IPS DF 6.9 (cell line): ENCODE results near the gene SOX30.

Experiments used
- DNase-seq: peaks from one replicate; pipeline ENCODE4 v3.0.0-alpha.2; 2013; ENCODE audit warnings: low read depth, low spot score
- H3K27ac ChIP-seq: one replicate; pipeline ENCODE4 v1.5.1; 2013; ENCODE audit warnings: low read length, control low read depth
- H3K27me3 ChIP-seq: 2 replicates; pipeline ENCODE4 v1.6.1; 2013; ENCODE audit warnings: mild to moderate bottlenecking, low read length; ENCODE audit not compliant: control insufficient read depth, insufficient read depth
- H3K36me3 ChIP-seq: 2 replicates; pipeline ENCODE4 v1.6.1; 2013; ENCODE audit warnings: low read length; ENCODE audit not compliant: control insufficient read depth, insufficient read depth
- H3K4me1 ChIP-seq: 2 replicates; pipeline ENCODE4 v1.6.1; 2013; ENCODE audit warnings: low read length; ENCODE audit not compliant: control insufficient read depth, insufficient read depth
- H3K4me3 ChIP-seq: 2 replicates; pipeline ENCODE4 v1.5.1; 2013; ENCODE audit warnings: mild to moderate bottlenecking, low read length
- H3K9me3 ChIP-seq: 2 replicates; pipeline ENCODE4 v1.6.1; 2013; ENCODE audit warnings: low read length, inconsistent platforms; ENCODE audit not compliant: control insufficient read depth, insufficient read depth
- WGBS: extraction: QIAGEN DNeasy Blood & Tissue Kit; methylation state at CpG from one replicate; pipeline ENCODE4 v1.1.7; 2013; ENCODE audit warnings: mixed read lengths, missing lambda C conversion rate; ENCODE audit not compliant: insufficient read length, insufficient coverage; 5-methylcytosine and 5-hydroxymethylcytosine counted together

SOX30 gene

DNA sequence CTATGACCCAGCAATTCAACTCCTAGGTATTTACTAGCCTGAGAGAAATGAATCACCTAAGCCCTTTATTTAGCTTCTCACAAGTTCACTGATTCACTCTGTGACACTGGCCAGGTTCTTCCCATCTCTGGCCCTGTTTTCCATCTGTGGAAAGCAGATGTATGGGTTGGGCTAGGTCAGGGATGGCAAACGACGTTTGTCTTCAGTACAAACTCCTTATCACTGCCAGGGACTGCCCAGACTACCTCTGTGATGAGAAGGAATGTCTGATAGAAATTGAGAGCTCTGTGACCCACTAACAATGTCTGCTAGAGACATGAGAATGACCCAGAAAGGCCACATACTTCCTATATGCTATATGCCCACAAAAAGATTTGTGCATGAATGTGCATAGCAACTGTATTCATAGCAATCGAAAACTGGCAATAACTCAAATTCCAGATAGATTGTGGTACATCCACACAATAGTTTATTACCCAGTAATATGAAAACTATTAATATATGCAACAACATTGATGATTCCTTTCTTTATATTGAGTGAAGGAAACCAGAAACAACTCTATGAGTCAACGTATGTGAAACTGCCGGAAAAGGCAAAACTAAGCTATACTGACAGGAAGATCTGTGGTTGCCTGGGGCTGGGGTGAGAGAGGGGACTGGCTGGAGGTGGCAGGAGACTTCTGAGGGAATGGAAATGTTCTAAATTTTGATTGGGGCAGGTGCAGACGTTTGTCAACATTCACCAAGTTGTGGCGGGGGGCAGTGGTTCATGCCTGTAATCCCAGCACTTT, 44.7 kb downstream of the SOX30 start:
- WGBS = no CpG with 5 or more reads among the region's 7 CpGs
- Histone ChIP-seq H3K27me3 (no peaks in the 10 kb centered on the region), H3K36me3 (no peaks in the 10 kb centered on the region), H3K9me3 (no peaks in the 10 kb centered on the region), H3K4me3 (no peak overlapping the region), H3K27ac (no peak overlapping the region), H3K4me1 (no peaks in the 10 kb centered on the region)
- DNase-seq = no peak

DNA sequence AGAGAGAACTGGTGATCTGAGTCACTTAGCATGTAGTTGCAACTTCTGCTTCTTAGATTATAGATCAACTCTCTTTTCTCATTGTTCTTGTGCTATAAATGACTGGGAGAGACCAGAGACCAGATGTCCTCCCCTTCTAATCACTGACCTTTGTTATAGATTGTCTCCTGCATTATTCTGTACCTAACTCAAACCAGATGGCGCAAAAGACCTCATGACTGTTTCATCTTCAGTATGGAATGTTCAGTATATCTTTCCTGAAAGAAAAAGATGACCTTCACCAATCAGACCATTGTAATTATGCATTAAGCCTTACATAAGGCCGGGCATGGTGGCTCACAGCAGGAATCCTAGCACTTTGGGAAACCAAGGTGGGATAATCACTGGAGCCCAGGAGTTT, 46.2 kb downstream of the SOX30 start:
- Histone ChIP-seq H3K27ac (no peak overlapping the region), H3K4me3 (no peak overlapping the region), H3K4me1 (no peaks in the 10 kb centered on the region), H3K27me3 (no peaks in the 10 kb centered on the region), H3K9me3 (no peaks in the 10 kb centered on the region), H3K36me3 (no peaks in the 10 kb centered on the region)
- no CpG with 5 or more reads among the region's 2 CpGs for WGBS
- no peak for DNase-seq

DNA sequence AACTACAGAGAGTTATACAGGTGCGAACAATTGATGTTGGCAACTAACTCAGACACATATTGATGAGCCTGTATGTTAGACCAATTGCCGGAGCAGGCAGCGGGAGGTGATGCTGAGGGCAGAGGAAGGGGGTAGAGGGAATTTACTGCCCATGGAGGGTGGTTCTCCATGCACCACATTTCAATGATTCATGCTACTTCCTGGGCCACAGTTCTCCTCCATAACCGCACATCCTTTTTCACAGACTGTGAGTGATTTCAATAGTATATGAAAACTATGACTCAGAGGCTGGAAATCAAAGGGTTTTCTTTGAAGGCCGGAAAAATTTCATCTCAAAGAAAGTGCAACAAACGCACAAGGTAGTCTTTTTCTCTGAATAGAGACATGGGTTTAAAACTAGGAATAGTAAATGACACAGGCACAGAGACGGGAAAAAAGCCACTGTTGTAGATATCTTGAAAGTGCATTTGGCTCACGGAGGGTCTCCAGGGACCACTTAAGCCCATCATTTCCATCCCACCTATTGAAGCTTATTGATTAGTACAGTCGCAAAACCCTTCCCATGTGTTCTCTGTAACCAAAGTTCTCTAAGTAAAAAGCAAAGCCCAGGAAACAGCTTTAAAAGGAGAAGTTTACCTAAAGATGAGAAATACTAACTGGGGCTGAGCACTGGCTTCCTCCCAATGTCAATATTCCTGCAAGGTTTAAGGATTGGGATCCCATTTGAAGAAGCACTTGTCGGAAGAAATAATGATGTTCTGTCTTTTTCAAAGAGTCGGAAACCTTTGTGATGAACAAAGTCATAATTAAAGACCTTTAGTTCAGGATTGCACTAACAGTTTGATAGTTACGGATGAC, 48.7 kb downstream of the SOX30 start:
- Histone ChIP-seq H3K36me3 (no peaks in the 10 kb centered on the region), H3K4me3 (no peak overlapping the region), H3K27ac (no peak overlapping the region), H3K4me1 (no peaks in the 10 kb centered on the region), H3K9me3 (no peaks in the 10 kb centered on the region), H3K27me3 (no peaks in the 10 kb centered on the region)
- no peak for DNase-seq
- WGBS = no CpG with 5 or more reads among the region's 12 CpGs

DNA sequence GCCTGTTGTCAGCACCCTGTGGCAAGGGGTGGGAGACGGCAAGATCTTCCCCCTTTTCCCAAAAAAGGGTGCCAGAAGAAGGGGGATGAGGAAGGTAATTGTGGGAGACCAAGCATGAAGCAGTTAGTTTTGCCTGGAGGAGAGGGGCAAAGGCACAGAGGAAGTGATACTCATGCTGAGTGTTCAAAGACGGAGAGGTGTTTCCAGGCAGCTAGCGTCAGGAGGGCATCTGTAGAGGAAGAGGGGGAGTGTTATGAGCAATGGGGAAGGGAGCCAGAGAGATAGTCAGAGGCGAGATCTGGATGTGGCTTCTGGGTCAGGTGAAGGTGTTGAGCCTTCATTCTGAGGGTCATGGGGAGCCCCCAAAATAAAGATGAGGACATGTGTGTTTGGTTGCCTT, 49.7 kb downstream of the SOX30 start:
- no CpG with 5 or more reads among the region's 4 CpGs for WGBS
- no peak overlapping the region for H3K27ac ChIP-seq
- H3K27me3 ChIP-seq = no peaks in the 10 kb centered on the region
- H3K9me3 ChIP-seq = no peaks in the 10 kb centered on the region
- no peak overlapping the region for H3K4me3 ChIP-seq
- H3K4me1 ChIP-seq = no peaks in the 10 kb centered on the region
- no peak for DNase-seq
- no peaks in the 10 kb centered on the region for H3K36me3 ChIP-seq

DNA sequence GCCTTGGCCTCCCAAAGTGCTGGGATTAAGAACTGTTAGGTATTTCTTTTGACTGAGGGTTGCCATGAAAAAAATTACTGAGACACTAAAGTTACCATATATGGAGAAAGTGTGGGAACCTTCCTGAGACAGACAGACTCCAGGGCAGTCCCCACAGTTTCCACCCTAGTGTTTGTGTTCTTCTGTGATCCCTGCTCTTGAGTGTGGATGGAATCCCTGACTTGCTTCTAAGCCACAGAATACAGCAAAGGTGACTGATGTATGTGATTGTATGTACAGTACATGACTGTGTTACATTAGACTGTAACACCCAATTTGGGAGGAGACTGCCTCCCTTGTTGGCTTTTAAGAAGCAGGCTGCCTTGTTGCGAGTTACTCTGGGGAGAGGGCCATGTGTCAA, 52.0 kb downstream of the SOX30 start:
- DNase-seq = no peak
- Histone ChIP-seq H3K27me3 (no peaks in the 10 kb centered on the region), H3K9me3 (no peaks in the 10 kb centered on the region), H3K4me1 (no peaks in the 10 kb centered on the region), H3K4me3 (no peak overlapping the region), H3K27ac (no peak overlapping the region), H3K36me3 (no peaks in the 10 kb centered on the region)
- no CpG with 5 or more reads among the region's 1 CpG for WGBS

DNA sequence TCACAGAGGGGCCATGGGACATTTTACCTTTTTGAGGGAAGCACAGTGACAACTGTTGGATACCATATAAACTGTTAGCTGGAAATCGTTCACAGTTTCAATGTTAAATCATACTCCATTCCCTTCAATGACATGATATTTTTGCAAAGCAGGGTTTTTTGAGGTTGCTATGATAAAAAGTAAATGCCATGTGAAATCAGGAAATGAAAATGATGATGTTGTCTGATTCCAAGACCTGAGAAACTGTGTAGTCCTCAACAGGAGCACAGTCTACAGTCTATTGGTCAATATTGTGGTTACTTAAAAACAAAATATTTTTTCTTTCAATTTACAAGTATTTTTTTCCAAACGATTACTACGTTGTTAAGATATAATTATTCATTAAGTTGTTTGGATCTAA, 52.7 kb downstream of the SOX30 start:
- Histone ChIP-seq H3K36me3 (no peaks in the 10 kb centered on the region), H3K4me3 (no peak overlapping the region), H3K27ac (no peak overlapping the region), H3K9me3 (no peaks in the 10 kb centered on the region), H3K4me1 (no peaks in the 10 kb centered on the region), H3K27me3 (no peaks in the 10 kb centered on the region)
- WGBS = no CpG with 5 or more reads among the region's 3 CpGs
- DNase-seq = no peak

DNA sequence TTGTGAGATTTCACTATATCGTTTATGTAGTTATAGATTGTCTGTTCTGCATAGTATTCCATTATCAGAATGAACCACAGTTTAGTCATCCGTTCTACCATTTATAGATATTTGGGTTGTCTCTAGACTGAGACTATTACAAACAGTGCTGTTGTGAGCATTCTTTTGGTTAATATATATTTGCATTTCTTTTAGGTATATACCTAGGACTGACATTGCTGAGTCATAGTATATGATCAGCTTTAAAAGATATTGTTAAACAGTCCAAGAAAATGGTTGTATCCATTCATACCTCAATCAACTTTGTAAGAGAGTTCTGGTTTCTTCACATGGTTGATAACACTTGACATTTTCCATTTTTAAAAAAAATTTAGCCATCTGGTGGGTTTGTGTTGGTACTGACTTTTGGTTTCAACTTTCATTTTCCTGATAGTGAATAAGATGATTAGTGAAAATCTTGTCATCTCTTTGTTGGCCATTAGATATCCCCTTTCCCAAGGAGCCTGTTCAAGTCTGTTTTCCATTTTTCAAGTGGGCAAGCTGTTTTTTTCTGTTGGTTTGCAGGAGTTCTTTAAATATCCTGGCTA, 53.8 kb downstream of the SOX30 start:
- WGBS = no CpG with 5 or more reads among the region's 2 CpGs
- Histone ChIP-seq H3K9me3 (no peaks in the 10 kb centered on the region), H3K27me3 (no peaks in the 10 kb centered on the region), H3K4me1 (no peaks in the 10 kb centered on the region), H3K36me3 (no peaks in the 10 kb centered on the region), H3K4me3 (no peak overlapping the region), H3K27ac (no peak overlapping the region)
- DNase-seq = no peak

DNA sequence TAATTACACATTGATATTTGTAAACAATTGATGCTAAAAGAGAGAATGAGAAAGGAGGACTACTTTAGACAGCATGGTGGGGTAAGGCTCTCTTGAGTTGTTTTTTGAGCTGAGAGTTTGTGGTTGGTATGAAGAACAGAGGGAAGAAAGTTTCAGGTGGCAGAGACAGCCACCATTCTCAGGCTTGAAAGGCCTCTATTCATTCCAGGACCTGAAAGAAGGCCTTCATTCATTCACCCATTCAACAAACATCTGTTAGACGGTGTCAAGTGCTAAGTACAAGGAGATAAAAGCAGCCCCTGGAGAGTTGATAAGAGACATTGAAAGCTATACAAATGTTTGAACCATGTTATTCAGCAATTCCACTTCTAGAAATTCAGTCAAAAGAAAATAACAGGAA, 55.0 kb downstream of the SOX30 start:
- no CpG with 5 or more reads among the region's 1 CpG for WGBS
- Histone ChIP-seq H3K4me1 (no peaks in the 10 kb centered on the region), H3K27me3 (no peaks in the 10 kb centered on the region), H3K4me3 (no peak overlapping the region), H3K36me3 (no peaks in the 10 kb centered on the region), H3K9me3 (no peaks in the 10 kb centered on the region), H3K27ac (no peak overlapping the region)
- DNase-seq = no peak

DNA sequence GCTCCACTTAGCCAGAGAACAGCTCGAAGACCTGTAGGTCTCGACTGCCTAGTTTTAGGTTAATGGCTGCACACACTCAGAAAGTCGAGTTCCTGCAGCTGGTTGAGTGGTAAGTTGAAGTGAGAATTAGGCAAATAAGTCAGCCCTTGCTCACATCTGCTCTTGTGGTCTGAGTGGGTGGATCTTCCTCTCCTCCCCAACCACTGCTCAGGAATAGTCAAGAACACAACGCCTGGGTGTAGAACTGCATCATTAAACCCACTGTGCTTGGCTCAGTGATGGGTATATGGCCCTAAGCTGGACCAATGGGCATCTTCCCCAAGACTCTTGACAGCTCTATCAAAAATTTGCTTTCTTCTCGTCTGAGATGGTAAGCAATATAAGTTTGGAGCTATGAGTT, 55.8 kb downstream of the SOX30 start:
- H3K4me1 ChIP-seq = no peaks in the 10 kb centered on the region
- H3K4me3 ChIP-seq = no peak overlapping the region
- WGBS = no CpG with 5 or more reads among the region's 5 CpGs
- H3K36me3 ChIP-seq = no peaks in the 10 kb centered on the region
- no peak overlapping the region for H3K27ac ChIP-seq
- no peaks in the 10 kb centered on the region for H3K9me3 ChIP-seq
- no peaks in the 10 kb centered on the region for H3K27me3 ChIP-seq
- DNase-seq = no peak

DNA sequence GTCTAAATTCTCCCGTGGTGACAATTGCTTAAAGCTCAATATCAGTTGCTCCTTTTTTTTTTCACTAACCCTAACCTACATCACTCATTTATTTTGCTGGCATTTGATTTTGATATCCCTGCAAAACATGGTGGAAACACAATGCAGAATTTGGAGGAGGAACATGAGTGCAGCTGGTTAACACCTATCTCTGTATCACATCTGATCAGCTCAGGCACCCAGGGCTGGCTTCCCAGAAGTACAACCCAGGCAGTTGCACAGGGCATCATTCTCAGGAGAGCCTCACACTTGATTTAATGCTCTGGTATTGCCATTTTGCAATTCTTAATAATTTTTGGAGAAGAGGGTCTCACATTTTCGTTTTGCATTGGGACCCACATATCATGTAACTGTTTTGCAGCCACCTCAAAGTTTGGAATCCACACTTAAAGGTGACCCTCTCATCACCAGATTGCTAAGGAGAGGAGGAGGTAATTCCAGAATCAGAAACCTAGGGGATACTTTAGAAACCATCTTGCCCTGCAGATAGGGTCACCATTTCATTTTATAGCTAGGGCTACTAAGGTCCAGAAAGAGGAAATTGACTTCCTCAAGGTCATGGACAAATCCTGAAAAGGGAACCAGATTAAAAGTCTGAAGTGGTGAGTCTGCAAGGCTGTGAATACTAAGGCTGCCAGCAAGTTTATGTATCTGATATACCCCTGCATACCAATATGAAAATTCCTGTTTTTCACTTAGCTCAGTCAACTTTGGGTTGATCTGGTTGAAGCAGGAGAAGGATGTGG, 57.4 kb downstream of the SOX30 start:
- Histone ChIP-seq H3K27me3 (no peaks in the 10 kb centered on the region), H3K27ac (no peak overlapping the region), H3K36me3 (no peaks in the 10 kb centered on the region), H3K4me3 (no peak overlapping the region), H3K4me1 (no peaks in the 10 kb centered on the region), H3K9me3 (no peaks in the 10 kb centered on the region)
- DNase-seq = no peak
- WGBS = no CpG with 5 or more reads among the region's 2 CpGs
